H9 (cell line): ENCODE results near the gene MAP1LC3C. TPM values are rescaled to one million over a fixed set of nuclear protein-coding genes. Genes with fewer than 3 reads are reported as not detected.

Experiments
- DNase-seq: peaks from one replicate; pipeline ENCODE4 v3.0.0-alpha.2; 2017
- H2AFZ ChIP-seq: one replicate; pipeline ENCODE4 v1.6.1; 2013; ENCODE audit warnings: mild to moderate bottlenecking, low read length, control low read depth, moderate library complexity
- H2AK5ac ChIP-seq: 2 replicates; pipeline ENCODE4 v1.6.1; 2013; ENCODE audit warnings: low read length, control low read depth, mixed read lengths; ENCODE audit not compliant: insufficient read length
- H2BK120ac ChIP-seq: one replicate; pipeline ENCODE4 v1.6.1; 2013; ENCODE audit warnings: low read depth, mild to moderate bottlenecking, low read length, control low read depth, inconsistent platforms; ENCODE audit not compliant: poor library complexity, severe bottlenecking
- H2BK12ac ChIP-seq: 2 replicates; pipeline ENCODE4 v1.6.1; 2013; ENCODE audit warnings: low read length, control low read depth, mixed read lengths, low read depth; ENCODE audit not compliant: insufficient read length
- H2BK15ac ChIP-seq: 2 replicates; pipeline ENCODE4 v1.6.1; 2013; ENCODE audit warnings: low read depth, low read length, control low read depth
- H2BK20ac ChIP-seq: one replicate; pipeline ENCODE4 v1.6.1; 2013; ENCODE audit warnings: low read depth, mild to moderate bottlenecking, low read length, control low read depth, inconsistent platforms; ENCODE audit not compliant: poor library complexity, severe bottlenecking
- H2BK5ac ChIP-seq: 2 replicates; pipeline ENCODE4 v1.6.1; 2013; ENCODE audit warnings: low read length, control low read depth, mixed read lengths; ENCODE audit not compliant: insufficient read length
- H3K14ac ChIP-seq: 2 replicates; pipeline ENCODE4 v1.6.1; 2013; ENCODE audit warnings: low read length, control low read depth; ENCODE audit not compliant: insufficient read depth
- H3K18ac ChIP-seq: 2 replicates; pipeline ENCODE4 v1.6.1; 2013; ENCODE audit warnings: low read depth, mild to moderate bottlenecking, mixed read lengths, low read length, control low read depth; ENCODE audit not compliant: insufficient read length
- H3K23ac ChIP-seq: 2 replicates; pipeline ENCODE4 v1.6.1; 2013; ENCODE audit warnings: low read length, control low read depth, mixed read lengths, low read depth; ENCODE audit not compliant: insufficient read length
- H3K23me2 ChIP-seq: 2 replicates; pipeline ENCODE4 v1.6.1; 2013; ENCODE audit warnings: low read depth, mild to moderate bottlenecking, mixed read lengths, low read length, control low read depth; ENCODE audit not compliant: insufficient read length, poor library complexity, severe bottlenecking
- H3K27ac ChIP-seq: 2 replicates; pipeline ENCODE4 v1.5.1; 2013; ENCODE audit warnings: low read length, control low read depth, mixed read lengths, low read depth; ENCODE audit not compliant: insufficient read length
- H3K27me3 ChIP-seq: 2 replicates; pipeline ENCODE4 v1.6.1; 2013; ENCODE audit warnings: low read length, control low read depth, inconsistent platforms; ENCODE audit not compliant: insufficient read depth
- H3K4ac ChIP-seq: 2 replicates; pipeline ENCODE4 v1.6.1; 2013; ENCODE audit warnings: low read depth, mild to moderate bottlenecking, control low read depth, inconsistent platforms, low read length, moderate library complexity
- H3K4me1 ChIP-seq: 2 replicates; pipeline ENCODE4 v1.6.1; 2013; ENCODE audit warnings: low read length, control low read depth, inconsistent platforms; ENCODE audit not compliant: insufficient read depth
- H3K4me2 ChIP-seq: 2 replicates; pipeline ENCODE4 v1.6.1; 2013; ENCODE audit warnings: low read length, control low read depth, mixed read lengths; ENCODE audit not compliant: insufficient read length, insufficient read depth
- H3K56ac ChIP-seq: 2 replicates; pipeline ENCODE4 v1.6.1; 2013; ENCODE audit warnings: low read depth, mild to moderate bottlenecking, mixed read lengths, low read length, control low read depth; ENCODE audit not compliant: insufficient read length
- H3K79me1 ChIP-seq: 2 replicates; pipeline ENCODE4 v1.6.1; 2013; ENCODE audit warnings: low read depth, mild to moderate bottlenecking, moderate library complexity, low read length, control low read depth, inconsistent platforms; ENCODE audit not compliant: insufficient read depth, poor library complexity, severe bottlenecking
- H3K79me2 ChIP-seq: 2 replicates; pipeline ENCODE4 v1.6.1; 2013; ENCODE audit warnings: low read length, control low read depth, inconsistent platforms; ENCODE audit not compliant: insufficient read depth
- H3K9ac ChIP-seq: 2 replicates; pipeline ENCODE4 v1.6.1; 2013; ENCODE audit warnings: low read length, control low read depth, mixed read lengths; ENCODE audit not compliant: insufficient read length; ENCODE audit errors: extremely low read depth
- H3K9me3 ChIP-seq: one replicate; pipeline ENCODE4 v1.6.1; 2013; ENCODE audit warnings: low read depth, low read length, inconsistent platforms; ENCODE audit not compliant: control insufficient read depth
- H3T11ph ChIP-seq: one replicate; pipeline ENCODE4 v1.6.1; 2013; ENCODE audit warnings: mild to moderate bottlenecking, low read length, control low read depth, inconsistent platforms
- H4K20me1 ChIP-seq: one replicate; pipeline ENCODE4 v1.6.1; 2013; ENCODE audit not compliant: control insufficient read depth, insufficient read length, insufficient read depth
- H4K5ac ChIP-seq: 2 replicates; pipeline ENCODE4 v1.6.1; 2013; ENCODE audit warnings: low read depth, mild to moderate bottlenecking, mixed read lengths, low read length, control low read depth; ENCODE audit not compliant: insufficient read length
- H4K8ac ChIP-seq: replicated peaks from 2 replicates; pipeline ENCODE4 v1.6.1; 2013; ENCODE audit warnings: low read length, control low read depth, mixed read lengths, low read depth; ENCODE audit not compliant: insufficient read length
- H4K91ac ChIP-seq: 2 replicates; pipeline ENCODE4 v1.6.1; 2013; ENCODE audit warnings: low read depth, mild to moderate bottlenecking, moderate library complexity, mixed read lengths, low read length, control low read depth; ENCODE audit not compliant: insufficient read length
- H3K27ac Mint-ChIP-seq, 3 experiments: 2 replicates in 2 of 3; 3 replicates in 1 of 3; pipeline ENCODE4 v1.8.0; 2020 to 2021; ENCODE audit warnings: mixed read lengths in 3 of 3, mild to moderate bottlenecking in 1 of 3, moderate library complexity in 1 of 3
- H3K27me3 Mint-ChIP-seq: 2 replicates; pipeline ENCODE4 v1.8.0; 2021; ENCODE audit warnings: low read depth, mild to moderate bottlenecking, moderate library complexity, mixed read lengths
- H3K36me3 Mint-ChIP-seq, 3 experiments: 2 replicates in 2 of 3; 3 replicates in 1 of 3; pipeline ENCODE4 v1.8.0; 2020 to 2021; ENCODE audit warnings: low read depth in 3 of 3, mixed read lengths in 3 of 3; ENCODE audit not compliant: insufficient read depth in 1 of 3
- H3K4me1 Mint-ChIP-seq, 2 experiments: 2 replicates each; pipeline ENCODE4 v1.8.0; 2020; ENCODE audit warnings: mixed read lengths in 2 of 2
- H3K4me3 Mint-ChIP-seq, 2 experiments: 2 replicates in 1 of 2; 3 replicates in 1 of 2; pipeline ENCODE4 v1.8.0; 2020 to 2021; ENCODE audit warnings: mild to moderate bottlenecking in 2 of 2, mixed read lengths in 2 of 2, moderate library complexity in 1 of 2
- H3K9me3 Mint-ChIP-seq, 2 experiments: 2 replicates in 1 of 2; 3 replicates in 1 of 2; pipeline ENCODE4 v1.8.0; 2020; ENCODE audit warnings: mild to moderate bottlenecking in 2 of 2, mixed read lengths in 2 of 2, moderate library complexity in 1 of 2
- WGBS: extraction: QIAGEN DNeasy Blood & Tissue Kit; methylation state at CpG from one replicate; pipeline ENCODE4 v1.1.7; 2013; ENCODE audit warnings: missing lambda C conversion rate, low lambda C conversion rate, mixed read lengths; ENCODE audit not compliant: insufficient read length; ENCODE audit errors: extremely low coverage; 5-methylcytosine and 5-hydroxymethylcytosine counted together
- total RNA-seq: library from RNA; stranded (reverse); gene quantifications from 2 replicates; pipeline ENCODE4 v1.2.1, GENCODE V29; 2021
- TF ChIP-seq, protein P1 (sequence below): fragments of 200-600 bp; sonication (generic); conservative IDR thresholded peaks from 3 replicates; pipeline ENCODE4 v1.8.0; 2021; ENCODE audit warnings: antibody characterized with exemption, mild to moderate bottlenecking

Gene MAP1LC3C
- total RNA-seq, 1 experiment from 2014 or later = 3.6 TPM

- Histone ChIP-seq H2BK120ac (no peak overlapping the region), H3K9me3 (no peaks in the 10 kb centered on the region), H3K14ac (no peak overlapping the region), H3K4ac (no peak overlapping the region), H4K5ac (no peak overlapping the region), H2BK12ac (no peak overlapping the region), H3K18ac (no peak overlapping the region), H2BK20ac (no peak overlapping the region), H2BK5ac (no peak overlapping the region), H4K8ac (no peak overlapping the region), H3K79me2 (no peaks in the 10 kb centered on the region), H3K27me3 (no peaks in the 10 kb centered on the region), H3K56ac (no peak overlapping the region), H2AK5ac (no peak overlapping the region), H3K4me2 (no peak overlapping the region), H3K79me1 (no peaks in the 10 kb centered on the region), H3T11ph (no peak overlapping the region), H2AFZ (no peak overlapping the region), H3K23ac (no peak overlapping the region), H4K20me1 (no peaks in the 10 kb centered on the region), H3K27ac (no peak overlapping the region), H3K4me1 (no peaks in the 10 kb centered on the region), H3K23me2 (no peaks in the 10 kb centered on the region), H3K9ac (no peak overlapping the region), H2BK15ac (no peak overlapping the region), H4K91ac (no peak overlapping the region)
- H3K27ac Mint-ChIP-seq = no peak overlapping the region
- H3K27me3 Mint-ChIP-seq = peaks cover 2% of the 10 kb centered on the region; the same call in 1 of the 2 replicates
- no peak overlapping the region for H3K4me3 Mint-ChIP-seq
- WGBS = no CpG with 5 or more reads among the region's 1 CpG
- no peaks in the 10 kb centered on the region for H3K36me3 Mint-ChIP-seq
- no peaks in the 10 kb centered on the region; a peak in 2 of 5 replicates for H3K9me3 Mint-ChIP-seq
- no peak for DNase-seq
- H3K4me1 Mint-ChIP-seq = peaks cover 0 to 3% of the 10 kb centered on the region in 2 experiments; a peak in 1 of 4 replicates
- TF ChIP-seq, protein P1, sequence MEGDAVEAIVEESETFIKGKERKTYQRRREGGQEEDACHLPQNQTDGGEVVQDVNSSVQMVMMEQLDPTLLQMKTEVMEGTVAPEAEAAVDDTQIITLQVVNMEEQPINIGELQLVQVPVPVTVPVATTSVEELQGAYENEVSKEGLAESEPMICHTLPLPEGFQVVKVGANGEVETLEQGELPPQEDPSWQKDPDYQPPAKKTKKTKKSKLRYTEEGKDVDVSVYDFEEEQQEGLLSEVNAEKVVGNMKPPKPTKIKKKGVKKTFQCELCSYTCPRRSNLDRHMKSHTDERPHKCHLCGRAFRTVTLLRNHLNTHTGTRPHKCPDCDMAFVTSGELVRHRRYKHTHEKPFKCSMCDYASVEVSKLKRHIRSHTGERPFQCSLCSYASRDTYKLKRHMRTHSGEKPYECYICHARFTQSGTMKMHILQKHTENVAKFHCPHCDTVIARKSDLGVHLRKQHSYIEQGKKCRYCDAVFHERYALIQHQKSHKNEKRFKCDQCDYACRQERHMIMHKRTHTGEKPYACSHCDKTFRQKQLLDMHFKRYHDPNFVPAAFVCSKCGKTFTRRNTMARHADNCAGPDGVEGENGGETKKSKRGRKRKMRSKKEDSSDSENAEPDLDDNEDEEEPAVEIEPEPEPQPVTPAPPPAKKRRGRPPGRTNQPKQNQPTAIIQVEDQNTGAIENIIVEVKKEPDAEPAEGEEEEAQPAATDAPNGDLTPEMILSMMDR = no peak
Measured at GRCh38 chr1:242030071-242030470, 31.2 kb upstream of the MAP1LC3C start.
